Thoracic aorta (tissue), 2 donors: ENCODE results near the gene PHKA1. TPM values are rescaled to one million over a fixed set of nuclear protein-coding genes. Genes with fewer than 3 reads are reported as not detected.
"Not testable (repeated sequence)": the region's sequence is repeated elsewhere in the genome, so short reads cannot be mapped to it uniquely, and the experiment has no call there.

Experiments
- ATAC-seq: fragments of 150-250 bp; one replicate; pipeline ENCODE4 v1.8.0; 2017; ENCODE audit warnings: low read depth; ENCODE audit not compliant: insufficient number of reproducible peaks, low FRiP score
- DNase-seq: peaks from one replicate; pipeline ENCODE4 v3.0.0-alpha.2; 2020; ENCODE audit warnings: low spot score
- H3K27ac ChIP-seq, 2 donors: fragments of 200-600 bp; sonication (generic); 1 replicate in 1 of 2; 2 replicates in 1 of 2; pipeline ENCODE4 v1.5.1; 2016; ENCODE audit warnings: mild to moderate bottlenecking in 2 of 2, moderate library complexity in 2 of 2
- H3K27me3 ChIP-seq: fragments of 200-600 bp; sonication (generic); replicated peaks from 2 replicates; pipeline ENCODE4 v1.6.0; 2016; ENCODE audit warnings: mild to moderate bottlenecking; ENCODE audit not compliant: insufficient read depth
- H3K36me3 ChIP-seq: fragments of 200-600 bp; sonication (generic); one replicate; pipeline ENCODE4 v1.5.1; 2016
- H3K4me1 ChIP-seq, 2 donors: fragments of 200-600 bp; sonication (generic); 1 replicate in 1 of 2; 2 replicates in 1 of 2; pipeline versions ENCODE4 v1.5.1 to v1.6.0; 2016; ENCODE audit warnings: low read depth in 2 of 2, mild to moderate bottlenecking in 1 of 2; ENCODE audit not compliant: control insufficient read depth in 1 of 2
- H3K4me3 ChIP-seq: fragments of 200-600 bp; sonication (generic); 2 replicates; pipeline ENCODE4 v1.5.1; 2016; ENCODE audit warnings: mild to moderate bottlenecking
- H3K9me3 ChIP-seq: fragments of 200-600 bp; sonication (generic); 2 replicates; pipeline ENCODE4 v1.5.1; 2016
- total RNA-seq, 2 donors: library from RNA; depleted of rRNA; stranded (reverse); fragments of >200 nt; gene quantifications; one replicate each; pipeline versions ENCODE4 v1.1.0 to v1.2.3, GENCODE V29; 2016
- TF ChIP-seq, protein P1 (sequence below): fragments of 200-600 bp; sonication (generic); IDR thresholded peaks from one replicate; pipeline ENCODE4 v1.5.1; 2019; ENCODE audit warnings: antibody characterized with exemption

PHKA1 gene
- total RNA-seq, 2 donors from 2014 or later = 12.5 to 24.3 TPM

DNA sequence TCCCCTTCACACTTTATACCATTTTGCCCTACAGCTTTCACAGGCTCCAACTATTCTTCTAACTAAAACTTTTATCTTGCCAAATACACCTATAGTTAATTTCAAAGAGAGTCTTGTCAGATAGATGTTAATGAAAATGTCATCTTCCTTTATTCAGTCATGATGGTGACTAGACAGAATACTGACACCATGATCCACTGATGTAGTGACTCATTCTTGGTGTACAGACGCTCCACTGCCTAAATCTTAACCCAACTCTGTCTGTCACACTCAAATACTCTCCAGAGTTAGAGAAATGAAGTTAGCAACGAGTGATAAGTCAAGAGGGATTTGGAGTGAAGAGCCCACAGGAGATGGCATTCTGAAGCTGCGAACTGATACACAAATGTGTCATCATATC is 109.4 kb downstream of the PHKA1 start:
- H3K27ac ChIP-seq = no peak overlapping the region
- DNase-seq (no peak), ATAC-seq (no peak)
- no peak overlapping the region for H3K4me3 ChIP-seq
- no peaks in the 10 kb centered on the region for H3K9me3 ChIP-seq
- TF ChIP-seq, protein P1, sequence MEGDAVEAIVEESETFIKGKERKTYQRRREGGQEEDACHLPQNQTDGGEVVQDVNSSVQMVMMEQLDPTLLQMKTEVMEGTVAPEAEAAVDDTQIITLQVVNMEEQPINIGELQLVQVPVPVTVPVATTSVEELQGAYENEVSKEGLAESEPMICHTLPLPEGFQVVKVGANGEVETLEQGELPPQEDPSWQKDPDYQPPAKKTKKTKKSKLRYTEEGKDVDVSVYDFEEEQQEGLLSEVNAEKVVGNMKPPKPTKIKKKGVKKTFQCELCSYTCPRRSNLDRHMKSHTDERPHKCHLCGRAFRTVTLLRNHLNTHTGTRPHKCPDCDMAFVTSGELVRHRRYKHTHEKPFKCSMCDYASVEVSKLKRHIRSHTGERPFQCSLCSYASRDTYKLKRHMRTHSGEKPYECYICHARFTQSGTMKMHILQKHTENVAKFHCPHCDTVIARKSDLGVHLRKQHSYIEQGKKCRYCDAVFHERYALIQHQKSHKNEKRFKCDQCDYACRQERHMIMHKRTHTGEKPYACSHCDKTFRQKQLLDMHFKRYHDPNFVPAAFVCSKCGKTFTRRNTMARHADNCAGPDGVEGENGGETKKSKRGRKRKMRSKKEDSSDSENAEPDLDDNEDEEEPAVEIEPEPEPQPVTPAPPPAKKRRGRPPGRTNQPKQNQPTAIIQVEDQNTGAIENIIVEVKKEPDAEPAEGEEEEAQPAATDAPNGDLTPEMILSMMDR = no peak
- H3K4me1 ChIP-seq = no peaks in the 10 kb centered on the region
- no peaks in the 10 kb centered on the region for H3K36me3 ChIP-seq
- H3K27me3 ChIP-seq = no peaks in the 10 kb centered on the region

DNA sequence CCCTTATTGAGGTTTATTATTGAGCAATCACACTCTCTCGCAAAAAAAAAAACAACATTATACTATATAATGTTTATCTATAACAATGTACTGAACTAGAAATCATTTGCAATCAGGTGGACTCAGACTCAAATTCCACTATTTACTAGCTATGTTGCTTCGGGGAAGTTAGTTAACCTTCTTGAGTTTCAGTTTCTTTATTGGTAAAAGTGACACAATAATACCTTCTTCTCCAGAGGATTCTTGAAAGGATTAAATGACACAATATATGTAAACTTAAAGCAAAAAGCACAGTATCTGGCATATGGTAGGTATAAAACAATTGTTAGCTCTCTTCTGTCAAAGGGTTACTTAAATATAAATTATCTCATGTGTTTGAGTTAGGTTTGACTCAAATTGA is 110.0 kb downstream of the PHKA1 start:
- H3K4me1 ChIP-seq = no peaks in the 10 kb centered on the region
- no peaks in the 10 kb centered on the region for H3K36me3 ChIP-seq
- H3K4me3 ChIP-seq = no peak overlapping the region
- DNase-seq = no peak
- TF ChIP-seq, protein P1 = no peak
- no peak for ATAC-seq
- H3K27ac ChIP-seq = no peak overlapping the region
- no peaks in the 10 kb centered on the region for H3K9me3 ChIP-seq
- no peaks in the 10 kb centered on the region for H3K27me3 ChIP-seq

DNA sequence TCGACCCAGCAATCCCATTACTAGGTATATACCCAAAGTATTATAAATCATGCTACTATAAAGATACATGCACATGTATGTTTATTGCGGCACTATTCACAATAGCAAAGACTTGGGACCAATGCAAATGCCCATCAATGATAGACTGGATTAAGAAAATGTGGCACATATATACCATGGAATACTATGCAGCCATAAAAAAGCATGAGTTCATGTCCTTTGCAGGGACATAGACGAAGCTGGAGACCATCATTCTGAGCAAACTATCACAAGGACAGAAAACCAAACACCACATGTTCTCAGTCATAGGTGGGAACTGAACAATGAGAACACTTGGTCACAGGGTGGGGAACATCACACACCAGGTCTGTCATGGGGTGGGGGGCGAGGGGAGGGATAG is 123.1 kb downstream of the PHKA1 start:
- not testable (repeated sequence) for H3K36me3 ChIP-seq, H3K27ac ChIP-seq, ATAC-seq, H3K4me1 ChIP-seq, H3K9me3 ChIP-seq, DNase-seq, H3K4me3 ChIP-seq, H3K27me3 ChIP-seq

DNA sequence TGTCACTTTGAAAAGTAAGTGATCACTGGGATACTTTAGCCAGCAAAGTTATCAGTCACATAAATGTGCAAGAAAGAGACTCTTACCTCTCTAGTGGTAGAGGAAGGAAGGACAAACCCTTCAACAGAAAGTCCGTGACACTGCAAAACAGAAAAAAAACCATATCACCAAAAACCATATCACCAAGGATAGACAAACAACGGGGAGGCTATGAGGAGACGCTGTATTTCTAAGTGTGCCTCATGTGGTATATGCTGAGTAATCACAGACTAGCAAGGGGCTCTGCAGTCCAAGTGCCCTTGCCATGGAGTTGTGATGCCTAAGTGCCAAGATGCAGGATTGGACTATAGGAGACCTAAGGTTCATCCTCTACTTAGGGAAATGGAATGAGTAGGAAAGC is 129.9 kb downstream of the PHKA1 start:
- no peaks in the 10 kb centered on the region for H3K9me3 ChIP-seq
- H3K27ac ChIP-seq = no peak overlapping the region
- H3K4me3 ChIP-seq = no peak overlapping the region
- TF ChIP-seq, protein P1 = no peak
- H3K27me3 ChIP-seq = no peaks in the 10 kb centered on the region
- ATAC-seq (no peak), DNase-seq (no peak)
- no peaks in the 10 kb centered on the region for H3K4me1 ChIP-seq
- no peaks in the 10 kb centered on the region for H3K36me3 ChIP-seq

DNA sequence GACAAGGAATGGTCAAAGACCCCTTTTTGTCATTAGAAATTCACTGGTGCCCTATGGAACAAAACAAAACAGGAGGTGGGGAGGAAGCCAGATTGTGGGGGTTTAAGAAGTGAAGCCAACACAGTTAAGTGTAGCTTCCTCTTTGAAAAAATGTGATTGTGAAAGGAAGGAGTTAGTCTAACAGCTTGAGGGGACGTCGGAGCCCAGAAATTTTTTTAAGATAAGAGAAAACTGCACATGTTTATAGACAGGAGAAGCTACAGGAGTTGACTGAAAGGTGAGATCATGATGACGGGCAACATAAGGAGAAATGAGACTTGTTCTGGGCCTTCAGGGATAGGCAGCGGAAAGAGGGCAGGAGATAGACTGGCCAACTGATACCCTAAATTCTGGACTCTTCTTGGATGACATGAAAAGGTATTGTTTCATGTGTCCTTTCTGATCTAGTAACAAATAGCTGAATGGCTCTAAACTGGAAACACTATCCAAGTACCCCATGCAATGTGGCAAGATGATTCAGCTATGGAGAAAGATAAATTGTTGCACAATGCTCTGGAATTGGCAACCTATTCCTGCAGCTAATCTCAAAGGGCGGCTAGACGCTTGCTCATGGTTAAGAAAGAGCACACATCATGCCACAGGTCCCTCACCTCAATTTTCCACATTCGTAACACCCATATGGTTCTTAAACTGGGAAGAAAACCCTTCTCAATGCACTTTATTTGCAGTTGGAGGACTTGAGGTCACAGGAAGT is 137.8 kb downstream of the PHKA1 start:
- H3K27ac ChIP-seq = no peak overlapping the region
- no peaks in the 10 kb centered on the region for H3K4me1 ChIP-seq
- ATAC-seq = no peak
- DNase-seq = no peak
- no peak overlapping the region for H3K4me3 ChIP-seq
- no peaks in the 10 kb centered on the region for H3K27me3 ChIP-seq
- H3K9me3 ChIP-seq = no peaks in the 10 kb centered on the region
- no peaks in the 10 kb centered on the region for H3K36me3 ChIP-seq
- TF ChIP-seq, protein P1 = no peak

DNA sequence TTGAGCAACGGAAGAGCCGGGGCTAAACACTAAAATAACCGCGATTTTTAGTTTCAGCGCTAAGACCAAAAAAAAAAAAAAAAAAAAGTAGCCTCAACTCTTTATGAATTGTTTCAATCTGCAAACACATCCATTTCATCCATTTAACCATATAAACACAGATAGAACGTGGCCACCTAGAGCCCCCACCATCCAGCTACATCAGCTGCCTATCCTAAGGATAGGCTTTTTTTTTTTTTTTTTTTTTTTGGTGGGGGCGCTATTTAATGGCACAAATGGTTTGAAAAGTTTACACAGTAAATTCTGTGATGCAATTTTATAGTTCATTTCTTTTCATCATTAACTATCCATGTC is 141.0 kb downstream of the PHKA1 start:
- H3K4me1 ChIP-seq = no peaks in the 10 kb centered on the region
- ATAC-seq = no peak
- H3K27ac ChIP-seq = peak overlapping the region in 1 of 2 donors; percentile 76
- H3K36me3 ChIP-seq = no peaks in the 10 kb centered on the region
- H3K9me3 ChIP-seq = no peaks in the 10 kb centered on the region
- TF ChIP-seq, protein P1 = no peak
- H3K27me3 ChIP-seq = no peaks in the 10 kb centered on the region
- DNase-seq = no peak
- H3K4me3 ChIP-seq = peak overlapping the region; percentile 86
